ENCODE results near the gene ATP8B1. TPM values are rescaled to one million over a fixed set of nuclear protein-coding genes. Genes with fewer than 3 reads are reported as not detected.

Gene ATP8B1
- total RNA-seq, 1 donor from 2014 or later = 0.07 TPM

GRCh38 chr18:57660961-57661360 lies 142.2 kb downstream of the ATP8B1 start:
- Mint-ChIP-seq H3K4me1 (ENCODE audit: low read depth, unreplicated experiment) (no peaks in the 10 kb centered on the region), H3K4me3 (ENCODE audit: unreplicated experiment) (no peak overlapping the region), H3K27me3 (ENCODE audit: unreplicated experiment) (no peaks in the 10 kb centered on the region), H3K27ac (ENCODE audit: unreplicated experiment) (no peak overlapping the region), H3K9me3 (ENCODE audit: unreplicated experiment) (no peaks in the 10 kb centered on the region), H3K36me3 (ENCODE audit: unreplicated experiment) (no peaks in the 10 kb centered on the region)
- DNase-seq = no peak
- TF ChIP-seq CTCF (IDR thresholded peaks at IDR 0.05; ENCODE audit: partially characterized antibody, unreplicated experiment) = no peak

- Mint-ChIP-seq H3K27me3 (ENCODE audit: unreplicated experiment) (no peaks in the 10 kb centered on the region), H3K27ac (ENCODE audit: unreplicated experiment) (no peak overlapping the region), H3K4me3 (ENCODE audit: unreplicated experiment) (no peak overlapping the region), H3K4me1 (ENCODE audit: low read depth, unreplicated experiment) (no peaks in the 10 kb centered on the region), H3K36me3 (ENCODE audit: unreplicated experiment) (peaks cover 5% of the 10 kb centered on the region), H3K9me3 (ENCODE audit: unreplicated experiment) (peaks cover 2% of the 10 kb centered on the region)
- no peak for DNase-seq
- no peak for TF ChIP-seq CTCF (IDR thresholded peaks at IDR 0.05; ENCODE audit: partially characterized antibody, unreplicated experiment)
Observed at GRCh38 chr18:57659460-57660102, 143.5 kb downstream of the ATP8B1 start.

GRCh38 chr18:57657542-57657941 lies 145.6 kb downstream of the ATP8B1 start:
- no peak overlapping the region for H3K4me3 Mint-ChIP-seq (ENCODE audit: unreplicated experiment)
- H3K9me3 Mint-ChIP-seq (ENCODE audit: unreplicated experiment) = peaks cover 2% of the 10 kb centered on the region
- no peak overlapping the region for H3K27ac Mint-ChIP-seq (ENCODE audit: unreplicated experiment)
- H3K27me3 Mint-ChIP-seq (ENCODE audit: unreplicated experiment) = no peaks in the 10 kb centered on the region
- H3K36me3 Mint-ChIP-seq (ENCODE audit: unreplicated experiment) = peaks cover 5% of the 10 kb centered on the region
- no peak for TF ChIP-seq CTCF (IDR thresholded peaks at IDR 0.05; ENCODE audit: partially characterized antibody, unreplicated experiment)
- no peak for DNase-seq
- no peaks in the 10 kb centered on the region for H3K4me1 Mint-ChIP-seq (ENCODE audit: low read depth, unreplicated experiment)

GRCh38 chr18:57655740-57656139 lies 147.4 kb downstream of the ATP8B1 start:
- Mint-ChIP-seq H3K9me3 (ENCODE audit: unreplicated experiment) (peaks cover 2% of the 10 kb centered on the region), H3K4me3 (ENCODE audit: unreplicated experiment) (no peak overlapping the region)

More at GRCh38 chr18:57655740-57656139, 147.4 kb downstream of the ATP8B1 start:
- H3K27ac Mint-ChIP-seq (ENCODE audit: unreplicated experiment) = no peak overlapping the region
- no peaks in the 10 kb centered on the region for H3K27me3 Mint-ChIP-seq (ENCODE audit: unreplicated experiment)
- no peaks in the 10 kb centered on the region for H3K4me1 Mint-ChIP-seq (ENCODE audit: low read depth, unreplicated experiment)
- H3K36me3 Mint-ChIP-seq (ENCODE audit: unreplicated experiment) = peaks cover 5% of the 10 kb centered on the region
- TF ChIP-seq CTCF (IDR thresholded peaks at IDR 0.05; ENCODE audit: partially characterized antibody, unreplicated experiment) = no peak
- DNase-seq = no peak

Data from glutamatergic neuron (in vitro differentiated cells).